Gastrocnemius medialis (tissue), 4 donors: ENCODE data around the gene GAMT. TPM values are rescaled to one million over a fixed set of nuclear protein-coding genes. Genes with fewer than 3 reads are reported as not detected.

Experiments
- ATAC-seq, 2 donors: fragments of 150-250 bp; one replicate each; pipeline ENCODE4 v1.9.1; 2016
- DNase-seq, 2 donors: peaks; one replicate each; pipeline ENCODE4 v3.0.0-alpha.2; 2019
- H3K27ac ChIP-seq, 4 donors: fragments of 200-600 bp; sonication (generic); 1 replicate in 1 of 4; 2 replicates in 3 of 4; pipeline ENCODE4 v1.5.1; 2016 to 2018; ENCODE audit warnings: mild to moderate bottlenecking in 2 of 4, moderate library complexity in 1 of 4
- H3K27me3 ChIP-seq, 3 donors: fragments of 200-600 bp; sonication (generic) in 2 of 3; 1 replicate in 1 of 3; 2 replicates in 2 of 3; pipeline versions ENCODE4 v1.5.1 to v1.6.0; 2016 to 2019; ENCODE audit warnings: mild to moderate bottlenecking in 1 of 3, moderate library complexity in 1 of 3
- H3K36me3 ChIP-seq, 2 donors: fragments of 200-600 bp; sonication (generic) in 1 of 2; one replicate each; pipeline ENCODE4 v1.5.1; 2017 to 2018
- H3K4me1 ChIP-seq, 2 donors: fragments of 200-600 bp; sonication (generic) in 1 of 2; one replicate each; pipeline ENCODE4 v1.5.1; 2016 to 2017; ENCODE audit warnings: mild to moderate bottlenecking in 2 of 2
- H3K4me3 ChIP-seq, 4 donors: fragments of 200-600 bp; sonication (generic) in 3 of 4; 1 replicate in 1 of 4; 2 replicates in 3 of 4; pipeline ENCODE4 v1.5.1; 2016 to 2019; ENCODE audit warnings: mild to moderate bottlenecking in 2 of 4
- H3K9me3 ChIP-seq, 3 donors: fragments of 200-600 bp; sonication (generic) in 2 of 3; 1 replicate in 1 of 3; 2 replicates in 2 of 3; pipeline ENCODE4 v1.5.1; 2016 to 2019
- POLR2A ChIP-seq, 2 donors: fragments of 450-650 bp; IDR thresholded peaks; one replicate each; pipeline ENCODE4 v1.6.1; 2017; ENCODE audit warnings: antibody characterized with exemption in 2 of 2, mild to moderate bottlenecking in 2 of 2, moderate library complexity in 2 of 2
- in situ Hi-C, 4 donors: fragments of 200-750 bp; cut with MboI; loops; one replicate each; pipeline versions ENCODE4 v1.15.0 to v1.8.0; 2017; ENCODE audit warnings: low sequenced_read_pairs in 4 of 4
- intact Hi-C: fragments of 100-400 bp; cut with DNase I; formaldehyde crosslinking; loops from one replicate; pipeline ENCODE4 v1.15.1; 2023; ENCODE audit warnings: low total_unique reads
- total RNA-seq, 4 donors: library from RNA; depleted of rRNA; stranded (reverse); fragments of >200 nt; gene quantifications; one replicate each; pipeline versions ENCODE4 v1.1.0 to v1.2.3, GENCODE V29; 2016
- TF ChIP-seq, protein P1 (sequence below), 5 experiments: fragments of 450-650 bp in 3 of 5; fragments of 200-600 bp in 2 of 5; sonication (generic) in 2 of 5; IDR thresholded peaks in 4 of 5; conservative IDR thresholded peaks in 1 of 5; 1 replicate in 4 of 5; 2 replicates in 1 of 5; pipeline ENCODE4 v1.5.1; 2016 to 2019; ENCODE audit warnings: antibody characterized with exemption in 5 of 5, mild to moderate bottlenecking in 3 of 5, moderate library complexity in 3 of 5

GAMT gene
- total RNA-seq, 4 donors from 2014 or later, result 269 to 421 (median 373) TPM

DNA sequence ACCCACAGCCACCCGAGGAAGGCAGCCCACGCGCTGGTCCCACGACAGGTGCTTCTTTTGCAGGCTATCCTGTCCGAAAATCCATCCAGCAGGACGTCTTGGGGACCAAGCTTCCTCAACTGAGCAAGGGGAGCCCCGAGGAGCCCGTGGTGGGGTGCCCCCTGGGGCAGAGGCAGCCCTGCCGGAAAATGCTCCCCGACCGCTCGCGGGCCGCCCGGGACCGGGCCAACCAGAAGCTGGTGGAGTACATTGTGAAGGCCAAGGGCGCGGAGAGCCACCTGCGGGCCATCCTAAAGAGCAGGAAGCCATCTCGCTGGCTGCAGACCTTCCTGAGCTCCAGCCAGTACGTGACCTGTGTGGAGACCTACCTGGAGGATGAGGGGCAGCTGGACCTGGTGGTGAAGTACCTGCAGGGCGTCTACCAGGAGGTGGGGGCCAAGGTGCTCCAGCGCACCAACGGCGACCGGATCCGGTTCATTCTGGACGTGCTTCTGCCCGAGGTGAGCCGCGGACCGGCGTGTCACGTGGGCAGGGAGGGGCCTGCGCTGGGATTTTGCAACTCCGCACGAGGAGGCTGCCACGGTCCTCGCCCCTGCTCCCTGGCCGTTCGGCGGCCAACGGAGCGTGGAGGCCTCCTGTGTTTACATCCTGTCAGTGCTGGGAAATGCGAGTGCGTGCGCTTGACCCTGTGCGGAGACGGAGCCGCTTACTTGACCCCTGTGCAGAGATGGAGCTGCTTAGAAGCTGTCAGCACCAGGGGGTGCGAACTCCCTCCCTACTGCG is 30.6 kb downstream of the GAMT start:
- H3K9me3 ChIP-seq, result no peaks in the 10 kb centered on the region

DNA sequence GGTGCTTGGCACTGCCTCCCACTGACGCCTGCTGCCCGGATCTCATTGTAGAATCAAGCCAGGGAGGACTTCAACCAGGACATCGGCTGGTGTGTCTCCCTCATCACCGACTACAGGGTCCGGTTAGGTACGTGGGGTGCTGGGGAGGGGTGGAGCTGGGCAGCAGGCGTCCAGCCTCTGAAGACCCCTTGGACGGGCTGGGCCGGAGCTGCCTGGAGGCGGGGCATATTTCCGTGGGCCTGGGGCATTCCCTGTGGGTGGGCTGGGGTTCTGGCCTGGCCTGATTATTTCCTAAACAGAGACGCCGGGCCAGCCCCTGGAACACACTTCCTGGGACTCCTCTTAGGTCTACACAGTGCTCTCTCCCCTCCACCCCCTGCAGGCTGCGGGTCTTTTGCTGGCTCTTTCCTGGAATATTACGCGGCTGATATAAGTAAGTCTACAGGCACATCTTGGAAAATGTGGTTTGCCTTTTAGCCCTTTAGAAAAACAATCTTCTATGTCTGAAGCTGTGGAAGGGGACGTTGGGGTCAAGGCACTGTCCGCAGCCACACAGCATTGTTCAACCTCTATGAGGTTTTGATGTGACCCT is 32.0 kb downstream of the GAMT start:
- Histone ChIP-seq H3K4me1 (peaks cover 0 to 3% of the 10 kb centered on the region in 2 donors), H3K9me3 (no peaks in the 10 kb centered on the region), H3K27ac (no peak overlapping the region), H3K4me3 (no peak overlapping the region), H3K27me3 (no peaks in the 10 kb centered on the region), H3K36me3 (peaks cover 0 to 70% of the 10 kb centered on the region in 2 donors)
- in situ Hi-C loops (no loop called here), intact Hi-C loops (no loop called here)
- TF ChIP-seq, protein P1, sequence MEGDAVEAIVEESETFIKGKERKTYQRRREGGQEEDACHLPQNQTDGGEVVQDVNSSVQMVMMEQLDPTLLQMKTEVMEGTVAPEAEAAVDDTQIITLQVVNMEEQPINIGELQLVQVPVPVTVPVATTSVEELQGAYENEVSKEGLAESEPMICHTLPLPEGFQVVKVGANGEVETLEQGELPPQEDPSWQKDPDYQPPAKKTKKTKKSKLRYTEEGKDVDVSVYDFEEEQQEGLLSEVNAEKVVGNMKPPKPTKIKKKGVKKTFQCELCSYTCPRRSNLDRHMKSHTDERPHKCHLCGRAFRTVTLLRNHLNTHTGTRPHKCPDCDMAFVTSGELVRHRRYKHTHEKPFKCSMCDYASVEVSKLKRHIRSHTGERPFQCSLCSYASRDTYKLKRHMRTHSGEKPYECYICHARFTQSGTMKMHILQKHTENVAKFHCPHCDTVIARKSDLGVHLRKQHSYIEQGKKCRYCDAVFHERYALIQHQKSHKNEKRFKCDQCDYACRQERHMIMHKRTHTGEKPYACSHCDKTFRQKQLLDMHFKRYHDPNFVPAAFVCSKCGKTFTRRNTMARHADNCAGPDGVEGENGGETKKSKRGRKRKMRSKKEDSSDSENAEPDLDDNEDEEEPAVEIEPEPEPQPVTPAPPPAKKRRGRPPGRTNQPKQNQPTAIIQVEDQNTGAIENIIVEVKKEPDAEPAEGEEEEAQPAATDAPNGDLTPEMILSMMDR (IDR thresholded peaks at IDR 0.05 in 4 of 5, conservative IDR thresholded peaks at IDR 0.05 in 1 of 5), result no peak
- no peak for TF ChIP-seq POLR2A (IDR thresholded peaks at IDR 0.05)
- DNase-seq, result no peak
- no peak for ATAC-seq

More for the DNA sequence above, 30.6 kb downstream of the GAMT start:
- DNase-seq (no peak), ATAC-seq (no peak)
- Histone ChIP-seq H3K27me3 (no peaks in the 10 kb centered on the region), H3K27ac (no peak overlapping the region), H3K4me3 (no peak overlapping the region), H3K4me1 (peaks cover 0 to 3% of the 10 kb centered on the region in 2 donors), H3K36me3 (peaks cover 0 to 59% of the 10 kb centered on the region in 2 donors)
- TF ChIP-seq, protein P1 (IDR thresholded peaks at IDR 0.05 in 4 of 5, conservative IDR thresholded peaks at IDR 0.05 in 1 of 5), result no peak
- no peak for TF ChIP-seq POLR2A (IDR thresholded peaks at IDR 0.05)
- intact Hi-C loops (no loop called here), in situ Hi-C loops (no loop called here)

DNA sequence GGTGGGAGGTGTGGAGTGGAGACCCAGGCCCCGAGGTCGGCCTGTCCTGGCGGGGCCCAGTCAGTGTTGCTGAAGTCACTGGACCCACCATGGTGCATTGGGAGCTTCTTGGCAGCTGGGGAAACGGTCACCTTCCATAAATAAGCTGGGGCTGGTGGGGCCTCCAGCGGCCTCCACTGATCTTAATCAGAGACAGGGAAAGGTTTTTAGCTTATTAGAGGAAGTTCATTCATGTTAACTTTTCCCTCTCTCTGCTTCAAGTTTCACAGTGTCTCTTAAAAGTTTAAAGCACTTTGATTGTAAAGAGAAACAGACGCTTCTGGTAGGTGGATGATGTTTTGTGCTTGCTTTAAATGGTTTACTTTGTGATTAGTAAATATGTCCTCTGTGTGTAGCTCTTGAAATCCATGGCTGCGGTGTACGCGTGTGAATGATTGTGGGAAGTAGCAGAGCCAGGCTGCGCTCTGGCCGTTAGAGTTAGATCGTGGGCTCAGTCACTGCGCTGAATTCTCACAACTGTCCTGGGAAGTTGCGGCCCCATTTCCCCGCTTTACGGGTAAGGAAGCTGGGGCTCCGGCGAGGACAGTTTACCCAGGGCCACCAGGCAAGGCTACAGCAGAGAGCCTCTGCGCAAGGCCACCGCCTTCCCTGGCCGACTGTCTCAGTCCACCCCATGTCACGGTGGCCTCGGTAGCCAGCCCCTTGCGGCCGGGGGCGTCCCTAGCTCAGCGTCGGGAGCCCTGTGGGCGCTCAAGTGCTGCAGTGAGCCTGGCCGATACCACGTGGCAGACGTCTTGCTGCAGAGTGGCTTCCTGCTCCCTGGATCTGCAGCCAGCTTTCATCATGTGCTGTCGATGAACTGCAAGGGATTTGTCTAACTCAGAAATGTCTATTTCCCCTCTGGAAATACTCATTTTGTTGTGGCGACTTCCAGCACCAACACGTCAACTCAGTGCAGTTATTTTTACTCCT is 34.2 kb downstream of the GAMT start:
- H3K4me3 ChIP-seq, result no peak overlapping the region
- no peak for ATAC-seq
- H3K27me3 ChIP-seq, result no peaks in the 10 kb centered on the region
- TF ChIP-seq, protein P1 (IDR thresholded peaks at IDR 0.05 in 4 of 5, conservative IDR thresholded peaks at IDR 0.05 in 1 of 5), result no peak
- no peak for TF ChIP-seq POLR2A (IDR thresholded peaks at IDR 0.05)
- intact Hi-C loops (no loop called here), in situ Hi-C loops (no loop called here)
- H3K27ac ChIP-seq, result no peak overlapping the region
- peaks cover 0 to 78% of the 10 kb centered on the region in 2 donors for H3K36me3 ChIP-seq
- H3K4me1 ChIP-seq, result no peaks in the 10 kb centered on the region
- no peaks in the 10 kb centered on the region for H3K9me3 ChIP-seq
- no peak for DNase-seq

DNA sequence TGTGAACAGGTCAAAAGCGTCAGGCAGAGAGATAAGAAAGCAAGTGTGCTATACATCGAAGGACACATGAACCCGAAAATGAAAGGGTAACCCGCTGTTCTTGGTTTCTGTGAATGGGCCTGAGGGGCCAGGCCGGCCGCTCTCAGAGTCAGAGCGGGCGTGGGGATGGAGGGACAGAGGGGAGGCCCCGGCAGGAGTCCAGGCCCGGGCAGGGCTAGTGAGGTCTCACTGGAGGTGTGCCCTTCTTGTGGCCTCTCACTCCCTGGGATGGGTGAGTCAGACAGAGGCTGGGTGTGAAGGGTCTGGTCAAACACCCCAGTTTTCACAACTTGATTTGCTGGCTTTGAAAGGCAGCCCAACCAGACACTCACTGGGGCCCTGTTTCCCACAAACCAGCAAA is 35.0 kb downstream of the GAMT start:
- intact Hi-C loops (no loop called here), in situ Hi-C loops (no loop called here)
- H3K4me3 ChIP-seq, result no peak overlapping the region
- DNase-seq (no peak), ATAC-seq (no peak)
- peaks cover 4% of the 10 kb centered on the region in 2 donors for H3K4me1 ChIP-seq
- H3K9me3 ChIP-seq, result no peaks in the 10 kb centered on the region
- no peak for TF ChIP-seq POLR2A (IDR thresholded peaks at IDR 0.05)
- TF ChIP-seq, protein P1 (IDR thresholded peaks at IDR 0.05 in 4 of 5, conservative IDR thresholded peaks at IDR 0.05 in 1 of 5), result no peak
- H3K36me3 ChIP-seq, result peaks cover 0 to 70% of the 10 kb centered on the region in 2 donors
- no peak overlapping the region for H3K27ac ChIP-seq
- H3K27me3 ChIP-seq, result no peaks in the 10 kb centered on the region
